Liver (tissue), 3 donors: Measurements from ENCODE around the gene CALR.

ENCODE experiments used
- CTCF ChIP-seq: fragments of 150-350 bp; IDR thresholded peaks from 2 replicates; pipeline ENCODE4 v1.5.1; 2017; ENCODE audit warnings: improper control_type of control experiment, low read depth, low read length; ENCODE audit not compliant: missing input control
- EGR1 ChIP-seq, 2 donors: IDR thresholded peaks; 2 replicates each; pipeline ENCODE4 v1.6.1; 2016 to 2018; ENCODE audit warnings: antibody characterized with exemption in 2 of 2, low read depth in 2 of 2
- GABPA ChIP-seq, 2 donors: IDR thresholded peaks in 1 of 2; conservative IDR thresholded peaks in 1 of 2; 2 replicates each; pipeline ENCODE4 v1.6.1; 2016; ENCODE audit warnings: antibody characterized with exemption in 2 of 2, mild to moderate bottlenecking in 1 of 2, moderate library complexity in 1 of 2
- MAX ChIP-seq: IDR thresholded peaks from 2 replicates; pipeline ENCODE4 v1.6.1; 2016; ENCODE audit warnings: antibody characterized with exemption
- RAD21 ChIP-seq, 2 donors: IDR thresholded peaks; 2 replicates each; pipeline ENCODE4 v1.6.1; 2016; ENCODE audit warnings: antibody characterized with exemption in 2 of 2, mild to moderate bottlenecking in 2 of 2
- REST ChIP-seq: IDR thresholded peaks from 2 replicates; pipeline ENCODE4 v1.6.1; 2016; ENCODE audit warnings: antibody characterized with exemption, mild to moderate bottlenecking
- RXRA ChIP-seq, 2 donors: IDR thresholded peaks; 2 replicates each; pipeline ENCODE4 v1.6.1; 2017 to 2018; ENCODE audit warnings: antibody characterized with exemption in 2 of 2, mild to moderate bottlenecking in 1 of 2
- TAF1 ChIP-seq: conservative IDR thresholded peaks from 2 replicates; pipeline ENCODE4 v1.6.1; 2016; ENCODE audit warnings: antibody characterized with exemption, mild to moderate bottlenecking
- YY1 ChIP-seq: IDR thresholded peaks from 2 replicates; pipeline ENCODE4 v1.6.1; 2016; ENCODE audit warnings: antibody characterized with exemption, mild to moderate bottlenecking
- donor health status: healthy.
- donor health status: healthy.

GRCh38 chr19:12985049-12985776 is 46.8 kb downstream of the CALR start:
- TF ChIP-seq TAF1 (no peak), RAD21 (IDR thresholded peaks at IDR 0.05) (no peak), CTCF (no peak), REST (no peak), EGR1 (IDR thresholded peaks at IDR 0.05; ENCODE audit: low read depth in 2 of 2) (no peak), YY1 (no peak), RXRA (IDR thresholded peaks at IDR 0.05) (no peak), GABPA (IDR thresholded peaks at IDR 0.05 in 1 of 2, conservative IDR thresholded peaks at IDR 0.05 in 1 of 2) (no peak), MAX (no peak)
